Activated naive CD4-positive, alpha-beta T cell treated with Interleukin-2 at 50 U/mL for 16 hours (primary cell): ENCODE results near the gene POLN.

ENCODE experiments used
- DNase-seq: peaks from one replicate; pipeline ENCODE4 v3.0.0-alpha.2; 2020

The POLN gene

GRCh38 chr4:2079926-2080325, 162.0 kb downstream of the POLN start:
- DNase-seq, result no peak

GRCh38 chr4:2079006-2079405, 162.9 kb downstream of the POLN start:
- DNase-seq, result peak; percentile 0

GRCh38 chr4:2078584-2078983, 163.3 kb downstream of the POLN start:
- DNase-seq, result no peak

GRCh38 chr4:2077537-2078460, 164.1 kb downstream of the POLN start:
- DNase-seq, result no peak

GRCh38 chr4:2076908-2077536, 164.9 kb downstream of the POLN start:
- no peak for DNase-seq

GRCh38 chr4:2075987-2076907, 165.7 kb downstream of the POLN start:
- peak; percentile 1 for DNase-seq

- DNase-seq, result no peak
These were observed 166.5 kb downstream of the POLN start for GRCh38 chr4:2075171-2075986.

- DNase-seq, result no peak
These were observed 167.3 kb downstream of the POLN start for GRCh38 chr4:2074588-2074987.

- DNase-seq, result no peak
These were observed 168.0 kb downstream of the POLN start for GRCh38 chr4:2073808-2074481.

- no peak for DNase-seq
These were observed 168.7 kb downstream of the POLN start for GRCh38 chr4:2072971-2073807.

GRCh38 chr4:2071912-2072867, 169.7 kb downstream of the POLN start:
- DNase-seq, result no peak

- DNase-seq, result no peak
These were observed 170.5 kb downstream of the POLN start for GRCh38 chr4:2071252-2071911.

- DNase-seq, result no peak
These were observed 171.3 kb downstream of the POLN start for GRCh38 chr4:2070421-2071251.

- no peak for DNase-seq
These were observed 171.9 kb downstream of the POLN start for GRCh38 chr4:2069986-2070385.

- no peak for DNase-seq
These were observed 172.6 kb downstream of the POLN start for GRCh38 chr4:2069161-2069971.

- no peak for DNase-seq
These were observed 173.4 kb downstream of the POLN start for GRCh38 chr4:2068566-2068965.

GRCh38 chr4:2068198-2068470, 173.8 kb downstream of the POLN start:
- no peak for DNase-seq
